ENCODE data around the gene AACS. TPM values are rescaled to one million over a fixed set of nuclear protein-coding genes. Genes with fewer than 3 reads are reported as not detected.

The AACS gene
- total and polyA plus RNA-seq, 4 donors = 15.4 to 33.5 (median 17.6) TPM

DNA sequence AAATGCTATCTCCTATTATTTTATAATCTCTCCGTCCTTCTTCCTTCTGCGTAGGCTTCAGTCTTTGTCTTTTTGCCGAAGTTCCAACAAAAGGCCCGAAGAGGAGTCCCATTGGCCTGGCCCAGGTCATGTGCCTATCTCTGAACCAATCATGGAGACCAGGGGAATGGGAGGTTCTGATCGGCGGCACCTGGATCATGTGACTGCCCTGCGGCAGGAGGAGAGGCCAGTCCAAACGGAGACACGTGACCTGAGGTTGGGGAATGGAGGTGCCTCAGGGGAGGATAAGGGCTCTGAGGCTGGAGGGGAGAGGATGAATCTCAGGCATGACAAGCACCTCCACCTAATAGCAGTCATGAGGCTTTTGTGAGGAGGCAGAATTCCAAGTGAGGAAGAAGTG, 86.0 kb downstream of the AACS start:
- DNase-seq = no peak
- Histone ChIP-seq H3K27ac (ENCODE audit: low read depth in 1 of 2, low read length in 1 of 2) (no peak overlapping the region), H3K9ac (ENCODE audit: insufficient read depth in 1 of 2, low read length in 2 of 2) (no peak overlapping the region), H3K9me3 (ENCODE audit: control insufficient read depth in 4 of 4, insufficient read depth in 3 of 4, low read length in 3 of 4) (no peaks in the 10 kb centered on the region), H3K4me1 (ENCODE audit: control insufficient read depth in 5 of 5, insufficient read depth in 5 of 5, low read length in 5 of 5) (no peaks in the 10 kb centered on the region), H3K27me3 (ENCODE audit: control insufficient read depth in 3 of 3, insufficient read depth in 3 of 3, low read length in 2 of 3) (no peaks in the 10 kb centered on the region), H3K4me3 (no peak overlapping the region), H3K36me3 (ENCODE audit: control insufficient read depth in 4 of 4, insufficient read depth in 4 of 4, low read length in 4 of 4) (no peaks in the 10 kb centered on the region)
- TF ChIP-seq, protein P1, sequence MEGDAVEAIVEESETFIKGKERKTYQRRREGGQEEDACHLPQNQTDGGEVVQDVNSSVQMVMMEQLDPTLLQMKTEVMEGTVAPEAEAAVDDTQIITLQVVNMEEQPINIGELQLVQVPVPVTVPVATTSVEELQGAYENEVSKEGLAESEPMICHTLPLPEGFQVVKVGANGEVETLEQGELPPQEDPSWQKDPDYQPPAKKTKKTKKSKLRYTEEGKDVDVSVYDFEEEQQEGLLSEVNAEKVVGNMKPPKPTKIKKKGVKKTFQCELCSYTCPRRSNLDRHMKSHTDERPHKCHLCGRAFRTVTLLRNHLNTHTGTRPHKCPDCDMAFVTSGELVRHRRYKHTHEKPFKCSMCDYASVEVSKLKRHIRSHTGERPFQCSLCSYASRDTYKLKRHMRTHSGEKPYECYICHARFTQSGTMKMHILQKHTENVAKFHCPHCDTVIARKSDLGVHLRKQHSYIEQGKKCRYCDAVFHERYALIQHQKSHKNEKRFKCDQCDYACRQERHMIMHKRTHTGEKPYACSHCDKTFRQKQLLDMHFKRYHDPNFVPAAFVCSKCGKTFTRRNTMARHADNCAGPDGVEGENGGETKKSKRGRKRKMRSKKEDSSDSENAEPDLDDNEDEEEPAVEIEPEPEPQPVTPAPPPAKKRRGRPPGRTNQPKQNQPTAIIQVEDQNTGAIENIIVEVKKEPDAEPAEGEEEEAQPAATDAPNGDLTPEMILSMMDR (IDR thresholded peaks at IDR 0.05; ENCODE audit: control extremely low read depth, extremely low read depth) = no peak
- ATAC-seq (ENCODE audit: insufficient read depth, low FRiP score) = no peak
- WGBS, 2 donors = 93% methylated on average over 9 of the region's 9 CpGs

DNA sequence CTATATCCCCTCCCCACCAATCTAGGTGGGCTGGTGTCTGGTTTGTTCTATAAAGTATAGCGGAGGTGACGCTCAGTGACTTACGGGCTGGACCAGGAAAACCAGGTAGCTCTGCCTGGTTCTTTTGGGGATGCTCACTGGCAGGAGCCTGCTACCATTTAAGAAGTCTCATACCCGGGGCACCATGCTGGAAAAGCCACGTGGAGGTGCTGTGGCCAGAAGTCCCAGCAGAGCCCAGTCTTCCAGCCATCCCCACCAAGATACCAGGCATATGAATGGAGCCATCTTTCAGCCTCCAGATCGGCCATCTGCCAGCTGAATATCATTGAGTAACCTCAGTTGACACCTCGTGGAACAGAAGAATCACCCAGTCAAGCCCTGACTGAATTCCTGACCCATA, 87.2 kb downstream of the AACS start:
- Histone ChIP-seq H3K9ac (ENCODE audit: insufficient read depth in 1 of 2, low read length in 2 of 2) (no peak overlapping the region), H3K4me3 (no peak overlapping the region), H3K27ac (ENCODE audit: low read depth in 1 of 2, low read length in 1 of 2) (no peak overlapping the region), H3K27me3 (ENCODE audit: control insufficient read depth in 3 of 3, insufficient read depth in 3 of 3, low read length in 2 of 3) (no peaks in the 10 kb centered on the region), H3K4me1 (ENCODE audit: control insufficient read depth in 5 of 5, insufficient read depth in 5 of 5, low read length in 5 of 5) (no peaks in the 10 kb centered on the region), H3K9me3 (ENCODE audit: control insufficient read depth in 4 of 4, insufficient read depth in 3 of 4, low read length in 3 of 4) (peaks cover 0 to 3% (median 0%) of the 10 kb centered on the region in 4 donors), H3K36me3 (ENCODE audit: control insufficient read depth in 4 of 4, insufficient read depth in 4 of 4, low read length in 4 of 4) (no peaks in the 10 kb centered on the region)
- TF ChIP-seq, protein P1 (IDR thresholded peaks at IDR 0.05; ENCODE audit: control extremely low read depth, extremely low read depth) = no peak
- 85 to 90% methylated on average over 7 of the region's 7 CpGs for WGBS, 2 donors
- ATAC-seq (ENCODE audit: insufficient read depth, low FRiP score) (no peak), DNase-seq (no peak)

DNA sequence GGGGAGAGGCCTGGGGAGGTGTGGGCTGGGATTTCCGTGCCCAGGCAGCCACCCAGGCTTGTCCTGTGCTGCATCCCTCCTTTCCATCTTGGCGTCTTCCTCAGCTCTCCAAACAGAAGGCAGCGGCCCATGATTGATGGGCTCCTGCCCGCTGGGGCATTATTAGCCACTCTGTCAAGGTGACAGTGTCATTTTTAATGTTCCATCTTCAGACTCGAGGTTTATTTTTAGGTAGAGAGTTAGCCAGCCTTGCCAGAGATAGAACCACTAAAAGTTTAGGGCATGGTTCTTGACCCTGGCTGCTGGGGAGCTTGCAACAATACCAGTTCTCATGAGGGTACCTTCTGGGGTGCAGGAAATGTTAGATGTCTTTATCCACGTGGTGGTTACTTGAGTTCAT, 90.1 kb downstream of the AACS start:
- 45 to 60% methylated on average over 6 of the region's 6 CpGs for WGBS, 2 donors
- H3K27ac ChIP-seq (ENCODE audit: low read depth in 1 of 2, low read length in 1 of 2) = no peak overlapping the region
- no peak for DNase-seq
- peaks cover 0 to 6% (median 0%) of the 10 kb centered on the region in 4 donors for H3K9me3 ChIP-seq (ENCODE audit: control insufficient read depth in 4 of 4, insufficient read depth in 3 of 4, low read length in 3 of 4)
- H3K27me3 ChIP-seq (ENCODE audit: control insufficient read depth in 3 of 3, insufficient read depth in 3 of 3, low read length in 2 of 3) = no peaks in the 10 kb centered on the region
- H3K4me3 ChIP-seq = no peak overlapping the region
- no peak overlapping the region for H3K9ac ChIP-seq (ENCODE audit: insufficient read depth in 1 of 2, low read length in 2 of 2)
- no peak for ATAC-seq (ENCODE audit: insufficient read depth, low FRiP score)
- TF ChIP-seq, protein P1 (IDR thresholded peaks at IDR 0.05; ENCODE audit: control extremely low read depth, extremely low read depth) = no peak
- no peaks in the 10 kb centered on the region for H3K4me1 ChIP-seq (ENCODE audit: control insufficient read depth in 5 of 5, insufficient read depth in 5 of 5, low read length in 5 of 5)
- H3K36me3 ChIP-seq (ENCODE audit: control insufficient read depth in 4 of 4, insufficient read depth in 4 of 4, low read length in 4 of 4) = no peaks in the 10 kb centered on the region

DNA sequence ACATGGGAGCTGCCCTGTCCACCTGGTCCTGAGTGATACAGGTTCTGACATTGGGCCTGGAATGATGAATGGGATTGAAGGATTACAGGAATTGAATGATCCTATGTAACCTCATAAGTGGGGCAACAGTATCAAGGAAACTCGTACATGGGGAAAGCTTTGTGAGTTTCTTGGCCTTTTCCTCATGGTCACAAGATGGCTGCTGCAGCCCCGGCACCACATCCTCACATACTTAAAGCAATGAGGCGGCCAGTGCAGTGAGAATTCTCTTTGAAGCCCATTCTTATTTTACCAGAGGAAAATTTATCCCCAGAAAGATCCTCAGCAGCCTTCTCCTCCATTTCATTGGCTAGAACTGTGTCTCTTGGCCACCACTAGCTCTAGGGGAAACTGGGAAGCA, 91.9 kb downstream of the AACS start:
- Histone ChIP-seq H3K4me3 (no peak overlapping the region), H3K27me3 (ENCODE audit: control insufficient read depth in 3 of 3, insufficient read depth in 3 of 3, low read length in 2 of 3) (no peaks in the 10 kb centered on the region), H3K27ac (ENCODE audit: low read depth in 1 of 2, low read length in 1 of 2) (no peak overlapping the region), H3K9ac (ENCODE audit: insufficient read depth in 1 of 2, low read length in 2 of 2) (no peak overlapping the region), H3K9me3 (ENCODE audit: control insufficient read depth in 4 of 4, insufficient read depth in 3 of 4, low read length in 3 of 4) (peaks cover 0 to 6% (median 0%) of the 10 kb centered on the region in 4 donors), H3K4me1 (ENCODE audit: control insufficient read depth in 5 of 5, insufficient read depth in 5 of 5, low read length in 5 of 5) (no peaks in the 10 kb centered on the region), H3K36me3 (ENCODE audit: control insufficient read depth in 4 of 4, insufficient read depth in 4 of 4, low read length in 4 of 4) (no peaks in the 10 kb centered on the region)
- TF ChIP-seq, protein P1 (IDR thresholded peaks at IDR 0.05; ENCODE audit: control extremely low read depth, extremely low read depth) = no peak
- no peak for DNase-seq
- 97 to 98% methylated on average over 3 of the region's 3 CpGs for WGBS, 2 donors
- ATAC-seq (ENCODE audit: insufficient read depth, low FRiP score) = no peak
